ENCODE results near the gene KLHL5.

The KLHL5 gene

GRCh38 chr4:39044364-39044955 lies 17.6 kb upstream of the KLHL5 start:
- peak; percentile 88 for DNase-seq (ENCODE audit: low spot score)

GRCh38 chr4:39044956-39045826 lies 16.8 kb upstream of the KLHL5 start:
- peak; percentile 66 for DNase-seq (ENCODE audit: low spot score)

- peak; percentile 76 for DNase-seq (ENCODE audit: low spot score)
Observed at GRCh38 chr4:39045827-39046221, 16.2 kb upstream of the KLHL5 start.

- peak; percentile 88 for DNase-seq (ENCODE audit: low spot score)
Observed at GRCh38 chr4:39046249-39046648, 15.8 kb upstream of the KLHL5 start.

- DNase-seq (ENCODE audit: low spot score) = no peak
Observed at GRCh38 chr4:39047681-39048080, 14.4 kb upstream of the KLHL5 start.

GRCh38 chr4:39048311-39048710 lies 13.7 kb upstream of the KLHL5 start:
- DNase-seq (ENCODE audit: low spot score) = no peak

- DNase-seq (ENCODE audit: low spot score) = no peak
Observed at GRCh38 chr4:39050590-39050989, 11.4 kb upstream of the KLHL5 start.

- no peak for DNase-seq (ENCODE audit: low spot score)
Observed at GRCh38 chr4:39051492-39051891, 10.5 kb upstream of the KLHL5 start.

GRCh38 chr4:39053983-39054382 lies 8.0 kb upstream of the KLHL5 start:
- no peak for DNase-seq (ENCODE audit: low spot score)

- no peak for DNase-seq (ENCODE audit: low spot score)
Observed at GRCh38 chr4:39054497-39054896, 7.5 kb upstream of the KLHL5 start.

GRCh38 chr4:39056023-39056422 lies 6.0 kb upstream of the KLHL5 start:
- no peak for DNase-seq (ENCODE audit: low spot score)

- no peak for DNase-seq (ENCODE audit: low spot score)
Observed at GRCh38 chr4:39061457-39061856, 575 bp upstream of the KLHL5 start.

- no peak for DNase-seq (ENCODE audit: low spot score)
Observed at GRCh38 chr4:39062770-39063097, 702 bp downstream of the KLHL5 start.

- no peak for DNase-seq (ENCODE audit: low spot score)
Observed at GRCh38 chr4:39063430-39063829, 1.4 kb downstream of the KLHL5 start.

- no peak for DNase-seq (ENCODE audit: low spot score)
Observed at GRCh38 chr4:39066371-39066770, 4.3 kb downstream of the KLHL5 start.

GRCh38 chr4:39067031-39067430 lies 5.0 kb downstream of the KLHL5 start:
- DNase-seq (ENCODE audit: low spot score) = no peak

- DNase-seq (ENCODE audit: low spot score) = no peak
Observed at GRCh38 chr4:39067451-39067850, 5.4 kb downstream of the KLHL5 start.

- no peak for DNase-seq (ENCODE audit: low spot score)
Observed at GRCh38 chr4:39068907-39069306, 6.9 kb downstream of the KLHL5 start.

GRCh38 chr4:39078829-39079228 lies 16.8 kb downstream of the KLHL5 start:
- DNase-seq (ENCODE audit: low spot score) = no peak

- peak; percentile 32 for DNase-seq (ENCODE audit: low spot score)
Observed at GRCh38 chr4:39083164-39083563, 21.1 kb downstream of the KLHL5 start.

GRCh38 chr4:39085891-39086290 lies 23.9 kb downstream of the KLHL5 start:
- no peak for DNase-seq (ENCODE audit: low spot score)

GRCh38 chr4:39096847-39097246 lies 34.8 kb downstream of the KLHL5 start:
- DNase-seq (ENCODE audit: low spot score) = no peak

GRCh38 chr4:39097290-39097689 lies 35.3 kb downstream of the KLHL5 start:
- no peak for DNase-seq (ENCODE audit: low spot score)

- no peak for DNase-seq (ENCODE audit: low spot score)
Observed at GRCh38 chr4:39102297-39102696, 40.3 kb downstream of the KLHL5 start.
